Left ventricle myocardium inferior (tissue), 1 donor: ENCODE results near the gene KCNT1. TPM values are rescaled to one million over a fixed set of nuclear protein-coding genes. Genes with fewer than 3 reads are reported as not detected.

Source experiments
- DNase-seq: peaks from one replicate; pipeline ENCODE4 v3.0.0-alpha.2; 2020
- H3K27ac ChIP-seq: fragments of 200-600 bp; replicated peaks from 2 replicates; pipeline ENCODE4 v1.8.0; 2021
- H3K27me3 ChIP-seq: fragments of 200-600 bp; 2 replicates; pipeline ENCODE4 v1.8.0; 2021; ENCODE audit warnings: low read depth
- H3K36me3 ChIP-seq: fragments of 200-600 bp; 2 replicates; pipeline ENCODE4 v1.8.0; 2021
- H3K4me1 ChIP-seq: fragments of 200-600 bp; 2 replicates; pipeline ENCODE4 v1.8.0; 2021
- H3K4me3 ChIP-seq: fragments of 200-600 bp; 2 replicates; pipeline ENCODE4 v1.8.0; 2021; ENCODE audit warnings: mild to moderate bottlenecking, moderate library complexity
- H3K9me3 ChIP-seq: fragments of 200-600 bp; replicated peaks from 2 replicates; pipeline ENCODE4 v1.8.0; 2021
- CTCF ChIP-seq: fragments of 200-600 bp; IDR thresholded peaks from 2 replicates; pipeline ENCODE4 v1.8.0; 2021; ENCODE audit warnings: antibody characterized with exemption, mild to moderate bottlenecking, borderline replicate concordance
- intact Hi-C: fragments of 100-400 bp; cut with micrococcal nuclease; formaldehyde crosslinking; loops from one replicate; pipeline ENCODE4 v1.11.0; 2022
- total RNA-seq: library from RNA; stranded (reverse); fragmentation: NEBNext Ultra II Directional; extraction: Animal tissue kit (Norgen Biotek cat#: 25700); gene quantifications from one replicate; pipeline ENCODE4 v1.2.1, GENCODE V29; 2021
- donor health status: DM: no; HTN: yes; CAD: no; lungs with severe emphysema.

Gene KCNT1
- total RNA-seq, 1 donor from 2014 or later = 3.3 TPM

- H3K4me3 ChIP-seq = no peak overlapping the region
- no peaks in the 10 kb centered on the region for H3K36me3 ChIP-seq
- no peak for DNase-seq
- H3K4me1 ChIP-seq = no peaks in the 10 kb centered on the region
- H3K27ac ChIP-seq = no peak overlapping the region
- intact Hi-C loops = no loop called here
- peaks cover 32% of the 10 kb centered on the region for H3K27me3 ChIP-seq
- TF ChIP-seq CTCF = no peak
- H3K9me3 ChIP-seq = no peaks in the 10 kb centered on the region
Observed at GRCh38 chr9:135782946-135783345, 81.0 kb downstream of the KCNT1 start.

GRCh38 chr9:135783540-135784245, 81.7 kb downstream of the KCNT1 start:
- Histone ChIP-seq H3K36me3 (no peaks in the 10 kb centered on the region), H3K27me3 (peaks cover 38% of the 10 kb centered on the region), H3K4me1 (no peaks in the 10 kb centered on the region), H3K27ac (no peak overlapping the region), H3K9me3 (no peaks in the 10 kb centered on the region), H3K4me3 (no peak overlapping the region)
- DNase-seq = no peak
- TF ChIP-seq CTCF = no peak
- intact Hi-C loops = no loop called here

- no peak overlapping the region for H3K4me3 ChIP-seq
- H3K9me3 ChIP-seq = no peaks in the 10 kb centered on the region
- intact Hi-C loops = no loop called here
- no peak for DNase-seq
- no peaks in the 10 kb centered on the region for H3K4me1 ChIP-seq
- no peaks in the 10 kb centered on the region for H3K36me3 ChIP-seq
- no peak for TF ChIP-seq CTCF
- H3K27me3 ChIP-seq = peaks cover 52% of the 10 kb centered on the region
- no peak overlapping the region for H3K27ac ChIP-seq
Observed at GRCh38 chr9:135785013-135785575, 83.1 kb downstream of the KCNT1 start.

- Histone ChIP-seq H3K4me1 (no peaks in the 10 kb centered on the region), H3K9me3 (no peaks in the 10 kb centered on the region), H3K4me3 (no peak overlapping the region), H3K27me3 (peaks cover 63% of the 10 kb centered on the region), H3K27ac (no peak overlapping the region), H3K36me3 (no peaks in the 10 kb centered on the region)
- intact Hi-C loops = no loop called here
- no peak for TF ChIP-seq CTCF
- no peak for DNase-seq
Observed at GRCh38 chr9:135786146-135786690, 84.2 kb downstream of the KCNT1 start.

GRCh38 chr9:135787317-135787716, 85.3 kb downstream of the KCNT1 start:
- Histone ChIP-seq H3K27ac (no peak overlapping the region), H3K36me3 (no peaks in the 10 kb centered on the region), H3K9me3 (no peaks in the 10 kb centered on the region), H3K4me3 (no peak overlapping the region), H3K27me3 (peaks cover 73% of the 10 kb centered on the region), H3K4me1 (no peaks in the 10 kb centered on the region)
- intact Hi-C loops = no loop called here
- no peak for TF ChIP-seq CTCF
- DNase-seq = no peak
